ENCODE measurements around the gene H2BK1. TPM values are rescaled to one million over a fixed set of nuclear protein-coding genes. Genes with fewer than 3 reads are reported as not detected.

H2BK1 gene
- total and polyA plus RNA-seq, 2 of the 13 experiments (the other 11 are each of a cell fraction or from before 2014, with no cell fraction given) = not detected

- intact Hi-C loops (cut with micrococcal nuclease; ENCODE audit: unreplicated experiment) (loop anchor here (2.0 kb wide), 1 partner anchor 16 kb away; the partner anchor contains the start of gene SMARCD3), in situ Hi-C loops (cut with HindIII; ENCODE audit: extremely low pct_ligation_motif_present, low pct_unique_long_range_greater_than_20kb) (no loop called here)
- WGBS (ENCODE audit: low lambda C conversion rate) = 2% methylated on average over 26 of the region's 79 CpGs
- DNase-seq (ENCODE audit: low spot score) (peak; percentile 66), FAIRE-seq (no peak), ATAC-seq (peak; percentile 96)
- H3K4me3 ChIP-seq (replicated peaks in 1 of 3; ENCODE audit: insufficient read depth in 1 of 3, low read depth in 2 of 3, low read length in 3 of 3) = peak within 1 kb of the TSS; percentile 90 to 98 (median 91)
- CTCF ChIA-PET (ENCODE audit: low intra/inter-chr PET ratio, low total read pairs) = no interaction called here
- BruUV-seq (replicated peaks) = no TSS peak
- peak within 1 kb of the TSS; percentile 96 for H3K4me2 ChIP-seq (ENCODE audit: low read depth, low read length)
- no peaks in the 10 kb centered on the region for H3K9me3 ChIP-seq (ENCODE audit: low read length)
- peak within 1 kb of the TSS; percentile 88 for H2AFZ ChIP-seq (ENCODE audit: low read length)
- H3K79me2 ChIP-seq (ENCODE audit: insufficient read depth, low read length) = peaks cover 22% of the 10 kb centered on the region
- POLR2A ChIA-PET = interaction anchor here (0.7 to 1.3 kb wide), 6 partner anchors 10 to 170 kb away, joined by 3 to 8 read pairs (median 4); partner anchors contain the start of genes FASTK and NUB1
- peaks cover 6 to 24% of the 10 kb centered on the region in 2 experiments; a peak in 3 of 5 replicates for H3K36me3 ChIP-seq (replicated peaks in 1 of 2; ENCODE audit: control insufficient read depth in 1 of 2, insufficient read depth in 2 of 2, low read length in 2 of 2)
- H3K27ac ChIP-seq (ENCODE audit: extremely low read length, insufficient read depth, low read length) = peak within 1 kb of the TSS; percentile 62
- peaks cover 34% of the 10 kb centered on the region for H3K4me1 ChIP-seq (ENCODE audit: insufficient read depth, low read length)
- H4K20me1 ChIP-seq (ENCODE audit: insufficient read depth, low read length) = peaks cover 12% of the 10 kb centered on the region; the same call in 1 of the 2 replicates
- H3K9ac ChIP-seq (ENCODE audit: insufficient read depth, low read depth, low read length) = peak within 1 kb of the TSS; percentile 81
- no peaks in the 10 kb centered on the region; a peak in 1 of 5 replicates for H3K27me3 ChIP-seq (ENCODE audit: control insufficient read depth in 1 of 2, insufficient read depth in 2 of 2, low read length in 2 of 2)
- TF ChIP-seq FOXO4 (CRISPR knock-in tag; conservative IDR thresholded peaks at IDR 0.05) (no peak), BORCS8-MEF2B (CRISPR knock-in tag; IDR thresholded peaks at IDR 0.05) (no peak), PATZ1 (CRISPR knock-in tag; IDR thresholded peaks at IDR 0.05) (peak; percentile 52; the same call in 1 of the 2 replicates), GATAD1 (CRISPR knock-in tag; IDR thresholded peaks at IDR 0.05) (peak; percentile 90), ZNF235 (CRISPR knock-in tag; IDR thresholded peaks at IDR 0.05; ENCODE audit: borderline replicate concordance) (no peak), JUNB (CRISPR knock-in tag; IDR thresholded peaks at IDR 0.05; ENCODE audit: borderline replicate concordance) (no peak), SSRP1 (CRISPR knock-in tag; IDR thresholded peaks at IDR 0.05) (no peak), ZNF800 (CRISPR knock-in tag; IDR thresholded peaks at IDR 0.05) (no peak), IKZF5 (CRISPR knock-in tag; IDR thresholded peaks at IDR 0.05) (0 out of 2 replicates have a peak, but pooled peaks have one; percentile 33), RNF2 (conservative IDR thresholded peaks at IDR 0.05; ENCODE audit: low read depth) (no peak), ZMYM4 (CRISPR knock-in tag; IDR thresholded peaks at IDR 0.05) (peak; percentile 43; the same call in 1 of the 2 replicates), ZNF563 (CRISPR knock-in tag; IDR thresholded peaks at IDR 0.05) (peak; percentile 73; the same call in 1 of the 2 replicates), RBM39 (IDR thresholded peaks at IDR 0.05; ENCODE audit: low read depth, low read length, poor library complexity, severe bottlenecking) (no peak)
Measured at GRCh38 chr7:151232091-151232916, 22.0 kb upstream of the H2BK1 start, which contains the start of gene CHPF2. Gene CHPF2, plus strand, starts transcription at chr7:151232483. Its CDS starts 1,529 bp downstream, at chr7:151234012.
